ENCODE results near the gene LEAP2.

- TF ChIP-seq CTCF (conservative IDR thresholded peaks at IDR 0.05; ENCODE audit: low read depth, low read length) (no peak), EZH2phosphoT487 (IDR thresholded peaks at IDR 0.05; ENCODE audit: borderline replicate concordance, low read length) (no peak)
Measured at GRCh38 chr5:132901730-132902129, 28.3 kb downstream of the LEAP2 start.
